HepG2 (cell line): ENCODE data around the gene BMAL1. TPM values are rescaled to one million over a fixed set of nuclear protein-coding genes. Genes with fewer than 3 reads are reported as not detected.

ENCODE experiments used
- AHR ChIP-seq: IDR thresholded peaks from 2 replicates; pipeline ENCODE4 v1.6.1; 2018; ENCODE audit warnings: missing genetic modification reagents, missing compliant biosample characterization
- BORCS8-MEF2B ChIP-seq: sonication (generic); formaldehyde crosslinking; IDR thresholded peaks from 2 replicates; pipeline ENCODE4 v1.8.0; 2022; ENCODE audit warnings: mild to moderate bottlenecking, missing genetic modification reagents
- BRCA1 ChIP-seq: sonication (generic); formaldehyde crosslinking; IDR thresholded peaks from 2 replicates; pipeline ENCODE4 v1.4.0; 2020; ENCODE audit warnings: missing genetic modification reagents
- GATAD1 ChIP-seq: IDR thresholded peaks from 2 replicates; pipeline ENCODE4 v1.6.1; 2016; ENCODE audit warnings: missing genetic modification reagents, missing compliant biosample characterization
- HDAC1 ChIP-seq: sonication (generic); formaldehyde crosslinking; IDR thresholded peaks from 2 replicates; pipeline ENCODE4 v1.5.1; 2020; ENCODE audit warnings: mild to moderate bottlenecking, missing genetic modification reagents
- MAZ ChIP-seq, 2 experiments: sonication (generic) in 1 of 2; formaldehyde crosslinking in 1 of 2; IDR thresholded peaks; 2 replicates each; pipeline versions ENCODE4 v1.5.0 to v1.6.1; 2012 to 2020; ENCODE audit warnings: low read depth in 2 of 2, mild to moderate bottlenecking in 2 of 2, borderline replicate concordance in 1 of 2, improper control_type of control experiment in 1 of 2, low read length in 1 of 2, missing genetic modification reagents in 1 of 2, moderate library complexity in 1 of 2
- NRL ChIP-seq: sonication (generic); formaldehyde crosslinking; IDR thresholded peaks from 2 replicates; pipeline ENCODE4 v1.5.0; 2020; ENCODE audit warnings: missing genetic modification reagents, mild to moderate bottlenecking, moderate library complexity, borderline replicate concordance
- PHF8 ChIP-seq: sonication (generic); formaldehyde crosslinking; IDR thresholded peaks from 2 replicates; pipeline ENCODE4 v1.5.0; 2020; ENCODE audit warnings: missing genetic modification reagents
- SAP130 ChIP-seq: IDR thresholded peaks from 2 replicates; pipeline ENCODE4 v1.6.1; 2016; ENCODE audit warnings: low read depth
- TAF1 ChIP-seq: sonication (generic); formaldehyde crosslinking; IDR thresholded peaks from 2 replicates; pipeline ENCODE4 v1.4.0; 2020; ENCODE audit warnings: missing genetic modification reagents
- TBX3 ChIP-seq: fragments of 450-650 bp; IDR thresholded peaks from 2 replicates; pipeline ENCODE4 v1.6.1; 2017; ENCODE audit warnings: antibody characterized with exemption, mild to moderate bottlenecking, inconsistent platforms, borderline replicate concordance
- WIZ ChIP-seq: sonication (generic); formaldehyde crosslinking; IDR thresholded peaks from 2 replicates; pipeline ENCODE4 v1.5.1; 2020; ENCODE audit warnings: mild to moderate bottlenecking, missing genetic modification reagents
- ZC3H13 ChIP-seq: sonication (generic); formaldehyde crosslinking; IDR thresholded peaks from 2 replicates; pipeline ENCODE4 v1.8.1; 2023; ENCODE audit warnings: mild to moderate bottlenecking, missing genetic modification reagents, moderate library complexity
- ZFP41 ChIP-seq: sonication (generic); formaldehyde crosslinking; IDR thresholded peaks from 2 replicates; pipeline ENCODE4 v1.4.0; 2020; ENCODE audit warnings: mild to moderate bottlenecking, missing genetic modification reagents, borderline replicate concordance
- ZNF230 ChIP-seq: sonication (generic); formaldehyde crosslinking; IDR thresholded peaks from 2 replicates; pipeline ENCODE4 v1.4.0; 2020; ENCODE audit warnings: mild to moderate bottlenecking, missing genetic modification reagents
- ZNF24 ChIP-seq: fragments of 450-650 bp; IDR thresholded peaks from 2 replicates; pipeline ENCODE4 v1.6.1; 2017; ENCODE audit warnings: antibody characterized with exemption, mild to moderate bottlenecking
- ZNF552 ChIP-seq: sonication (generic); formaldehyde crosslinking; IDR thresholded peaks from 2 replicates; pipeline ENCODE4 v1.9.0; 2022; ENCODE audit warnings: missing genetic modification reagents, mild to moderate bottlenecking, borderline replicate concordance
- ZNF558 ChIP-seq: sonication (generic); formaldehyde crosslinking; IDR thresholded peaks from 2 replicates; pipeline ENCODE4 v1.9.0; 2022; ENCODE audit warnings: mild to moderate bottlenecking, missing genetic modification reagents, borderline replicate concordance
- polyA plus RNA-seq, 8 experiments: library from polyadenylated mRNA; depleted of rRNA in 3 of 8; stranded (reverse) in 7 of 8; unstranded in 1 of 8; fragments of >200 nt; fragmentation: Illumina TruSeq in 4 of 8; extraction: Trizol in 4 of 8; gene quantifications; 2 replicates each; pipeline versions ENCODE4 v1.2.1 to v1.2.3, GENCODE V29; 2011 to 2016; ENCODE audit warnings: low read depth in 4 of 8, missing spikeins in 1 of 8, mixed read lengths in 1 of 8; ENCODE audit not compliant: insufficient read depth in 1 of 8
- total RNA-seq, 5 experiments: library from RNA; depleted of rRNA; stranded (reverse); fragments of >200 nt; fragmentation: Illumina TruSeq; extraction: Trizol; gene quantifications; 2 replicates each; pipeline ENCODE4 v1.2.3, GENCODE V29; 2016; ENCODE audit warnings: low read depth in 1 of 5
- TF ChIP-seq, protein P1 (sequence below): sonication (generic); formaldehyde crosslinking; IDR thresholded peaks from 2 replicates; pipeline ENCODE4 v1.4.0; 2020; ENCODE audit warnings: missing genetic modification reagents, borderline replicate concordance
- TF ChIP-seq, protein P2 (sequence below): sonication (generic); formaldehyde crosslinking; IDR thresholded peaks from 2 replicates; pipeline ENCODE4 v1.4.0; 2020; ENCODE audit warnings: mild to moderate bottlenecking, missing genetic modification reagents
- TF ChIP-seq, protein P3 (sequence below): sonication (generic); formaldehyde crosslinking; IDR thresholded peaks from 2 replicates; pipeline ENCODE4 v1.4.0; 2020; ENCODE audit warnings: missing genetic modification reagents
- TF ChIP-seq, protein P4 (sequence below): sonication (generic); formaldehyde crosslinking; IDR thresholded peaks from 2 replicates; pipeline ENCODE4 v1.4.0; 2020; ENCODE audit warnings: low read depth, mild to moderate bottlenecking, missing genetic modification reagents

The BMAL1 gene
- total and polyA plus RNA-seq, 2 of the 13 experiments (the other 11 are each of a cell fraction or from before 2014, with no cell fraction given) = 4.5 to 4.8 TPM

DNA sequence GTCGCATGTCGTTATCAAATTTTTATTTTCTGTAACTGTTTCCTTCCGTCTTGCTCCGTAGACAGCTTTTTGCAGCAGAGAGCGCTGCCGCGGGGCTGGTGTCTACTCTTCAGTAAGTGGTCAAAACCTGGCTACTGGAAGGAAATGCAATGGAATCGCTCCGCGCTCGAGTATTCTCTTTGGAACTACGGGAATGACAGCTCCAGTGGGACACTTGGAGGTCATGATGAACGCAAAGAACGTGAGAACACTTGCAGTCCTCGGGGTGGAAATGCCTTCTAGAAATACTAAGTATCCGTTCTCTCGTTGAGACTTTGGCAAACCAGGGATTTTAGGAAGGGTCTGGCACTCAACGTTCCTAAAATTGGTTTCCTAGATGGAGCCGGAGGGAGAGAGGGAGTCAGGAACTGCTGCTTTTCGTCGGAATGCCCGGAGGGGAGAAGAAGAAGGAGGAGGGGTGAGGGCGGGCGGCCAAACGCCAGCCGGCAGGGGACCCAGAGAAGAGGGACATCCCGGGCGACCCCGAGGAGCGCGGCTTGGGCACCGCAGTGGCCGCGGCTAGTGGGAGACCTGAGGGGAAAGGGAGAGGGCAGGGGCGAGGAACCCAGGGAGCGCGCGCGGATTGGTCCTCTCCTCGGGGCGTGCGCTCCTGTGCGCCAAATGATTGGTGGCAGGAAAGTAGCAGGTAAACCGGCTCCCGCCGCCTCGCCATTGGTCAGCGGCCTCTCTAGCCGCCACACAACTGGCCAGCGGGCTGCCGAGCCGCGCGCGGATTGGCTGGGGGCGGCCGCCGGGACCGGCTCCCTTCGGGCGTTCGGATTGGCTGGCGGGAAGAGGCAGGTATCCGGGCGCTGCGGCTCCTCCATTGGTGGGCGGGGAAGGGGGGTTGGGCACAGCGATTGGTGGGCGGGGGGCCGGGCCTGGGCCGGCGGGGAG, 490 bp upstream of the BMAL1 start (continued):
- TF ChIP-seq, protein P1, sequence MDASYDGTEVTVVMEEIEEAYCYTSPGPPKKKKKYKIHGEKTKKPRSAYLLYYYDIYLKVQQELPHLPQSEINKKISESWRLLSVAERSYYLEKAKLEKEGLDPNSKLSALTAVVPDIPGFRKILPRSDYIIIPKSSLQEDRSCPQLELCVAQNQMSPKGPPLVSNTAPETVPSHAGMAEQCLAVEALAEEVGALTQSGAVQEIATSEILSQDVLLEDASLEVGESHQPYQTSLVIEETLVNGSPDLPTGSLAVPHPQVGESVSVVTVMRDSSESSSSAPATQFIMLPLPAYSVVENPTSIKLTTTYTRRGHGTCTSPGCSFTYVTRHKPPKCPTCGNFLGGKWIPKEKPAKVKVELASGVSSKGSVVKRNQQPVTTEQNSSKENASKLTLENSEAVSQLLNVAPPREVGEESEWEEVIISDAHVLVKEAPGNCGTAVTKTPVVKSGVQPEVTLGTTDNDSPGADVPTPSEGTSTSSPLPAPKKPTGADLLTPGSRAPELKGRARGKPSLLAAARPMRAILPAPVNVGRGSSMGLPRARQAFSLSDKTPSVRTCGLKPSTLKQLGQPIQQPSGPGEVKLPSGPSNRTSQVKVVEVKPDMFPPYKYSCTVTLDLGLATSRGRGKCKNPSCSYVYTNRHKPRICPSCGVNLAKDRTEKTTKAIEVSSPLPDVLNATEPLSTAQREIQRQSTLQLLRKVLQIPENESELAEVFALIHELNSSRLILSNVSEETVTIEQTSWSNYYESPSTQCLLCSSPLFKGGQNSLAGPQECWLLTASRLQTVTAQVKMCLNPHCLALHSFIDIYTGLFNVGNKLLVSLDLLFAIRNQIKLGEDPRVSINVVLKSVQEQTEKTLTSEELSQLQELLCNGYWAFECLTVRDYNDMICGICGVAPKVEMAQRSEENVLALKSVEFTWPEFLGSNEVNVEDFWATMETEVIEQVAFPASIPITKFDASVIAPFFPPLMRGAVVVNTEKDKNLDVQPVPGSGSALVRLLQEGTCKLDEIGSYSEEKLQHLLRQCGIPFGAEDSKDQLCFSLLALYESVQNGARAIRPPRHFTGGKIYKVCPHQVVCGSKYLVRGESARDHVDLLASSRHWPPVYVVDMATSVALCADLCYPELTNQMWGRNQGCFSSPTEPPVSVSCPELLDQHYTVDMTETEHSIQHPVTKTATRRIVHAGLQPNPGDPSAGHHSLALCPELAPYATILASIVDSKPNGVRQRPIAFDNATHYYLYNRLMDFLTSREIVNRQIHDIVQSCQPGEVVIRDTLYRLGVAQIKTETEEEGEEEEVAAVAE (CRISPR knock-in tag) = peak; percentile 81
- TF ChIP-seq ZNF230 (0 out of 2 replicates have a peak, but pooled peaks have one; percentile 29), AHR (CRISPR knock-in tag) (0 out of 2 replicates have a peak, but pooled peaks have one; percentile 9), NRL (peak; percentile 69; the same call in 1 of the 2 replicates), HDAC1 (peak; percentile 66), ZNF552 (CRISPR knock-in tag) (no peak), GATAD1 (CRISPR knock-in tag) (0 out of 2 replicates have a peak, but pooled peaks have one; percentile 31), TAF1 (CRISPR knock-in tag) (peak; percentile 62; the same call in 1 of the 2 replicates), ZFP41 (CRISPR knock-in tag) (no peak), BRCA1 (CRISPR knock-in tag) (no peak), ZNF558 (CRISPR knock-in tag) (peak; percentile 60; the same call in 1 of the 2 replicates), ZNF24 (no peak), SAP130 (CRISPR knock-in tag) (peak; percentile 69), PHF8 (peak; percentile 57), TBX3 (peak; percentile 85), ZC3H13 (CRISPR knock-in tag) (no peak), WIZ (no peak), MAZ (IDR thresholded peaks at IDR 0.05; ENCODE audit: borderline replicate concordance, low read depth, low read length) (0 out of 2 replicates have a peak, but pooled peaks have one; percentile 16), MAZ (CRISPR knock-in tag; IDR thresholded peaks at IDR 0.05; ENCODE audit: low read depth) (no peak; the same call in none of the 2 replicates), BORCS8-MEF2B (peak; percentile 21; the same call in 1 of the 2 replicates)
- TF ChIP-seq, protein P2, sequence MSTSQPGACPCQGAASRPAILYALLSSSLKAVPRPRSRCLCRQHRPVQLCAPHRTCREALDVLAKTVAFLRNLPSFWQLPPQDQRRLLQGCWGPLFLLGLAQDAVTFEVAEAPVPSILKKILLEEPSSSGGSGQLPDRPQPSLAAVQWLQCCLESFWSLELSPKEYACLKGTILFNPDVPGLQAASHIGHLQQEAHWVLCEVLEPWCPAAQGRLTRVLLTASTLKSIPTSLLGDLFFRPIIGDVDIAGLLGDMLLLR = no peak
- TF ChIP-seq, protein P3, sequence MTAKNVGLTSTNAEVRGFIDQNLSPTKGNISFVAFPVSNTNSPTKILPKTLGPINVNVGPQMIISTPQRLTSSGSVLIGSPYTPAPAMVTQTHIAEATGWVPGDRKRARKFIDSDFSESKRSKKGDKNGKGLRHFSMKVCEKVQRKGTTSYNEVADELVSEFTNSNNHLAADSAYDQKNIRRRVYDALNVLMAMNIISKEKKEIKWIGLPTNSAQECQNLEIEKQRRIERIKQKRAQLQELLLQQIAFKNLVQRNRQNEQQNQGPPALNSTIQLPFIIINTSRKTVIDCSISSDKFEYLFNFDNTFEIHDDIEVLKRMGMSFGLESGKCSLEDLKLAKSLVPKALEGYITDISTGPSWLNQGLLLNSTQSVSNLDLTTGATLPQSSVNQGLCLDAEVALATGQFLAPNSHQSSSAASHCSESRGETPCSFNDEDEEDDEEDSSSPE (CRISPR knock-in tag) = peak; percentile 62
- TF ChIP-seq, protein P4, sequence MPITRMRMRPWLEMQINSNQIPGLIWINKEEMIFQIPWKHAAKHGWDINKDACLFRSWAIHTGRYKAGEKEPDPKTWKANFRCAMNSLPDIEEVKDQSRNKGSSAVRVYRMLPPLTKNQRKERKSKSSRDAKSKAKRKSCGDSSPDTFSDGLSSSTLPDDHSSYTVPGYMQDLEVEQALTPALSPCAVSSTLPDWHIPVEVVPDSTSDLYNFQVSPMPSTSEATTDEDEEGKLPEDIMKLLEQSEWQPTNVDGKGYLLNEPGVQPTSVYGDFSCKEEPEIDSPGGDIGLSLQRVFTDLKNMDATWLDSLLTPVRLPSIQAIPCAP (CRISPR knock-in tag) = no peak
